Hepatic stellate cell (primary cell): ENCODE results near the gene ACTN1.

Source experiments
- DNase-seq: peaks from one replicate; pipeline ENCODE4 v3.0.0; 2011; ENCODE audit warnings: low spot score

The ACTN1 gene

DNA sequence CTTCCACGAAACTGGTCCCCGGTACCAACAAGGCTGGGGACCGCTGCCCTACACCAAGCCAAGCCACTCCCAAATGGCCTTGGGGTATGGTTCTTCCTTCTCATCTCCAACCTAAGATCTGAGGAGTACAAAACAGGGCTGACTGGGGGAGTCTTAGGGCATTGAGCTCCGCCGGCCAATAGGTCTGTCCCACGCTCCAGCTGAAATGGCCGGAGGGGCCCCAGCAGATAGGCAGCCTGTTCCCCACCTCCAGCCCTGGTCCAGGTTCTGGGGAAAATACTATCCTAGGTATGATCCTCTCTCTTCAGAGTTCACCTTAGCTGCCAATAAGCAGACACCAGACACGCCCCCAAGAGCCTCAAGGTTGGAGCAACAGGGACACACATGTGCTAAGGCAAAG is 90.2 kb downstream of the ACTN1 start:
- no peak for DNase-seq

GRCh38 chr14:68888025-68888850 is 90.9 kb downstream of the ACTN1 start:
- DNase-seq, result no peak

DNA sequence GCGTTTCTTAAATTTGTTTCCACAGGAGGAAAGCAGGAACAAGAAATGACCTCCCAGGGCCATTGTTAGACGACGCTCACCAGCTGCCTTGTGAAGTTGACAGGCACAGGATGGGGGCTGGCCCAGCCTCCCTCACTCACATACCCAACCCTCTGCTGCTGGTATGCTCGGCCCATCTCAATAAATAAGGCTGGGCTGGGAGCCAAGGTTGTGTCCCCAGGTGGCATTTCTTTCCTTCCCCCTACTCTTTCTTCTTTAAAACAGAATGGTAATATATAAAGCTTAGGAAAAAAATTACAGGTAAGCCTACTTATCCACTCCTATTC is 93.0 kb downstream of the ACTN1 start:
- DNase-seq, result no peak

- no peak for DNase-seq
Observed at GRCh38 chr14:68885226-68886108, 93.6 kb downstream of the ACTN1 start.

DNA sequence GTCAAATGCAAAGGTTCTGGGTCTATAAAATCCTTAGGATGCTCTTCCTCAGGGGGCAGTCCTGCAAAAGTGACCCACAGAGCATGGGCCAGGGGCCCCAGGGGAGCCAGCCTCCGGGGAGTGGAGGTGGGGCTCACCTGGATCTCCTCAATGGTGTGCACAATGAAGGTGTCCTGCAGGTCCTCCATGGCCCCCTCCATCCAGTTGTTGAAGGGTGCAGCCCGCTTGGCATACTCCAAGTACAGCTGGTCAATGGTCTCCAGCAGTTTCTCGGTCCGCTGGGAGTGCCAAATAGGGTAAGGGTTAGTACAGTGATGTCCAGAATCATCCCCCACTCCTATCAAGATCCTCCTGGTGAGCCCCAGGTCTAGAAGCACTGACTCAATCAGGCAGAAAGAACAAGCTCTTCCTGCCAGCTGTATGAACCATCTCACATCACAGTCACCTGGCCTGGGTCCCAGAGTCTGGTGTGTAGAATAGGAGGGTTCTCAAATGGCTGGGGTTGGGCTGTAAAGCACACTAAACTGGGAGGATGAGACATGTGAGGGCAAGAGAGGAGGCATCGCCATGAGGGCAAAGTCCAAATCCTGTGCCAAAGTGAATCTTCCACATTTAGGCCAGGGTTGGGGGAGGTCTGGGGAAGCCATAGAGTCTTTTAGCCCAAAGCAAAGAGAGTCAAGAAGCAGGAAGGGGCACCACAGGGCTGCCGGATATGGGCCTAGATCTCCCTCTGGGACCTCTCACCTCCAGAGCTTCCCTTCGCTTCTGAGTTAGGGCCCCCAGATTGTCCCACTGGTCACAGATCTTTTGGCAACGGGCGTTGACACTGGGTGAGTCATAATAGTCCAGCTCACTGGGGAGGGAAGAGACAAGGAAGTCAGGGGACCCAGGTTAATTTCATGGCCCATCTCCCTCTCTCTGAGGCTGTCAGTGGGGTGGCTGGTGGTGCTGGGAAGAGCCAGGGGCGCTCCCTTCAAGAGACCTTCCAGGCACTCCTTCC is 94.8 kb downstream of the ACTN1 start:
- peak; percentile 55 for DNase-seq

DNA sequence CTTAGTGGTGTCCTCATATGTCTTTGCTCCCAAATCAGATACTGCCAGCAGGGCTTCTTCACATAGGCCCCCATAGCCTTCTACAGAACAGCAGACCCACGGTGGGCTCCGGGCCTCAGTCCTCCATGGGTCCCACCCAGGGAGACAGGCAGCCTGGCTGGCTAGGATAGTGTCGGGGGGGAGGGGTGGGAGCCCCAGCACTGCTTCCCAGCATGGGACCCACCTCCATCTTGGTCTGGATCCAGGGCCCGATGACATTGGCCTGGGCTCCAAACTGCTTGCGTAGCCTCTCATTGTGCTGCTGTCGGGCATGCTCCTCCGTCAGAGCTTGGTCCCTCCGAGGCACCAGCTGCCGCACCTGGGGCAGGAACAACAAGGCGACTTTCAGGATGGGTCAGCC is 96.9 kb downstream of the ACTN1 start:
- DNase-seq, result no peak

DNA sequence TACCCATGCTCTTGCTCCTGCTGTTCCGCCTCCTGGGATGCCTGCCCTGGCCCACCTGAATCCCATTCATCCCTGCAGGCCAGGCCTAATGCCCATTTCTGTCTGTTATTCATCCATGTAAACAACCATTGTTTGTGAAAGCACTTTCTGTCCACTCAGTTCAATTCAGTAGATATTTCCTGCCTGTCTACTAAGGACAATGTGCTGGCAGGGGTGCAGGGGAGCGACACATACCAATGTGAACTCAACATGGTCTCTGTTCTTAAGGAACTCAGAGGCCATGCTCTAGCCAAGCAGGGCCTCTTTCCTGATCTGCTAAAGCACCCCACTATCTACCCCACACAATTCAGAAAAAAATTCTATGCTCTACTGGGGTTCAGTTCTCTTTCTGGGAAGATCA is 97.7 kb downstream of the ACTN1 start:
- DNase-seq, result no peak

DNA sequence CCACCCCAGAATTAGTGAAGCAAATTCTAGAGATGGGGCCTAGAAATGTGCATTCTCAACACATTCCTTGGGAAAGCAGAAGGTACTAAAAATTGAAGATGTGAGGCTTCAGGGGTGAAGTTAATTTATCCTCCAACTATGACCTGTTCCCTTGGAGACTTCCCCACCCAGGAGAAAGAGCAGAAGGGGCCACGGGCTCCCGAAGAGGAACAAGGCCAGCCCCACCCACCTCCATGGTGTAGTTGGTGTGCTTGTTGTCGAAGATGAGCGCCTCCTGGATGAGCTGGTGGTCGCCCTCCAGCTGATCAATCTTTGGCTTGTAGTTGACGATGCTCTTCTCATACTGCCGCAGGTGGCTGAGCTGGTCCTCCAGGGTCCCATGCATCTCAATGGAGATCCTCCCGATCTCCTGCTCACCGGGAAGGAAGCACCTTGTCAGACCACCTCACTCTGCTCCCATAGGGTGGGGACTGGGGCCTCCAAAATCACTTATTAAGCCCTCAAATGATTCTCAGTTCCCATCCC is 98.5 kb downstream of the ACTN1 start:
- DNase-seq, result no peak

GRCh38 chr14:68879841-68880575 is 99.1 kb downstream of the ACTN1 start:
- DNase-seq, result no peak

DNA sequence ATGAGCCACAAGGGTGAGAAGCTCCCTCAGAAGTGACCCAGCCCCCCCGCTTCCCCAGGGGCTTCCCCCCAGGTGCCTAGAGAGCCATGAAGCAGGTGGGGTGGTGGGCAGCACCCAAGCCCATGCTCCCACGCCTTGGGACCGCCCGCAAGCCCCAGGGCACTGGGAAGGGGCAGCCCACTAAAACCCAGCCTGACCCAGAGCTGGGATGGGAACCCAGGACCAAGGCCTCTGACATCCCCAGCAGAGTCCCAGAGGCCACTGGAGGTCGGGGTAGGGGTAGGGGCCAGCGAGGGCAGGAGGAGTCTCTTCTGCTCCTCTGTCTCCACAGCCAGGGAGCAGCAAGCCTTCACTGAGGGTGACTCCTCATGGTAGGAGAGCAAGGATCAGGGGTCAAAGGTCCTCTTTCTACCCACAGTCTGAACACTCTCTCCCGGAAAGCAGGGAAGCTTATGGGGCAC is 99.8 kb downstream of the ACTN1 start:
- no peak for DNase-seq

- DNase-seq, result no peak
Observed at GRCh38 chr14:68878908-68879307, 100.2 kb downstream of the ACTN1 start.

DNA sequence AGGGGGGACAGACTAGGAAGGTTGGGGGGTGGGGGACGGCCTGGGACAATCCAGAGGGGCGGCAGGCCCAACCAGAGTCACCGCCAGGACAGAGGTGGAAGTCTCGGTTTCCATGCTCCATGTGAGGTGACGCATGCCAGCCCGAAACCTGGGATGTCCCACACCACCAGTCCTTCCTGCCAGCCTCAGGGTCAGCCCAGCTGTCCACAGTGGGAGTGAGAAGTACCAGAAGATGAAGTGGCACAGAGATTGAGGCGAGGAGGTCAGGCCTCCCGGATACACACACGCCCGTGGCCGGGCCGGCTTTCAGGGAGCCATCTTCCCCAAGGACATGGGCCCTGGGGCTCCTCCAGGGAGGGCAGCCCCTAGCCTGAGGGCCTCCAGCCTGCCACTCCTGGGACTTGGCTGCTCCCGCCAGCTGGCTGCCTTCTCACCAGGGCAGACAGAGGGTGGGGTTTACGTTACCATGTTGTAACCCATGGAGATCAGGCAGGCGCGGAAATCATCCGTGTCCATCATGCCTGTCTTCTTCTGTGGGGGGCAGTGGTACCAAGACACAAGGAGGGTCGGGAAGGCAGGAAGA is 101.0 kb downstream of the ACTN1 start:
- DNase-seq, result no peak

DNA sequence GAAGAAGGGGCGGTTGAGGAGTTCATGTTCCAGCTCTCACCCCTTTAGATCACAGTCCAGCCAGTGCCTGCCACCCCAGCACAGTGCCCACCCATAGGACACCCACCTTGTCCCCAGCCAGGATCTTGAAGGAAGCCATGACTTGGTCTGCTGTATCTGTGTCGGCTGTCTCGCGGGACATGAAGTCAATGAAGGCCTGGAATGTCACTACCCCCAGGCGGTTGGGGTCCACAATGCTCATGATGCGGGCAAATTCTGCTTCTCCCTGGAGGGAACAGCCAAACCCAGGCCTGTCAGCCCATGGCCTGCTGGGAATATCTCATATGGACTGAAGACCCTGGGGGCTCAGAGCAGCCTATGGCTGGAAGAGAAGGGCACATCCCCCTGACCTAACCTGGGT is 102.1 kb downstream of the ACTN1 start:
- no peak for DNase-seq

DNA sequence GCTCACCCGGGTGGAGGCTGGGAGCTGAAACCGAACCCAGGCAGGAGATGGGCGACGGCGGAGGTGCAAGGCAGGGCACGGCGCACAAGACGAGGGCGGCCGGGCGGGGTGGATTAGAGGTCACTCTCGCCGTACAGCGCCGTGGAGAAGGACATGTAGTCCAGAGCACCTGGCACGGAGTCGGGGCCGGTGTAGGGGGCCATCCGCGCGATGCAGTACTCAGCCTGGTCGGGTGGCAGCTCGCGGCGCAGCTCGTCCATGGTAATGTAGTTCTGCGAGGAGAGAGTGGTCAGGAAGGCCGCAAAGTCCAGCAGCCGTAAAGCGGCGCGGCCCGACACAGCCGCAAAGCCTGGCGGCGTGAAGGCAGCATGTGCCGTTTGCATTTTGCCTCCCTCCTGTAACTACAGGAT is 104.4 kb downstream of the ACTN1 start:
- DNase-seq, result no peak

- no peak for DNase-seq
Observed at GRCh38 chr14:68873376-68873775, 105.7 kb downstream of the ACTN1 start.

DNA sequence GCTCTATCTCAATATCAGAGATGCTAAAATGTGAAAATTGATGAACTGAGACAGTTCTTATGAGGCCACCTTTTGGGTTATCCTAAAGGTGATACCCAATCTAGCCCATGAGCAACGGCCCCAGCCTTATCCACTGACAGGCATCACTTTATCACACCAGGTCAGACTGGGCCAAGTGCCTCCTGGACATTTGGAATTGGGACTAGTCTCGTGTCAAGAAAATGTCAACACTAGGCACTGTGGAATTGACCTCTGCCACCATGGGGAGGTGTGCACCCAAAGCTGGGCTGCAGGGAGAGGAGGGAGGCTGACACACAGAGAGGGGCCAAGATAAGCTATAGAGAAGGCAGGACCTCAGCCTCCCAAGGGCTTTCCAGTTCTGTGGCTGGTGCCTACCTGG is 107.7 kb downstream of the ACTN1 start:
- DNase-seq, result no peak

DNA sequence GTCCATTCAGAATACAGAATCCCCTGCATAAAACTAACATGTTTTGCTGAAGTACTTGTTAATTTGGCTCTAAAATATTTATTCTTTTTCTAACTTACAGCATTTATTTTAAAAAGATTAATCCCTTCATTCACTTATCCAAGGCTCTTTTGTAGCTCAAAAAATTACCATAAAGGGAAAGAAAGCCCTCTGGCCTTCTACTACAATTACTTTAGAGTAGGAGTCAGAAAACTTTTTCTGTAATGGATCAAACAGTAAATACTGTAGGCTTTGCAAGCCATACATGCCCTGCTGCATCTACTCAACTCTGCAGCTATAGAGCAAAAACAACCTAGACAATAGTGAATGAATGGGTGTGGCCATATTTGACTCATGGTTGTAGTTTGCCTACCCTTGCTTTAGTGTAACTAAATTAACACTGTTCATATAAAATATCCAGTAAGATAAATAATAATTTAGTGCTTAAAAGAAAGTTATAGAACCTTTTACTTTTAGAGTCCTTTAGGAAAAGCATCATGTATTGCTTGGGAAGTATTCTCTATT is 112.0 kb downstream of the ACTN1 start:
- no peak for DNase-seq

DNA sequence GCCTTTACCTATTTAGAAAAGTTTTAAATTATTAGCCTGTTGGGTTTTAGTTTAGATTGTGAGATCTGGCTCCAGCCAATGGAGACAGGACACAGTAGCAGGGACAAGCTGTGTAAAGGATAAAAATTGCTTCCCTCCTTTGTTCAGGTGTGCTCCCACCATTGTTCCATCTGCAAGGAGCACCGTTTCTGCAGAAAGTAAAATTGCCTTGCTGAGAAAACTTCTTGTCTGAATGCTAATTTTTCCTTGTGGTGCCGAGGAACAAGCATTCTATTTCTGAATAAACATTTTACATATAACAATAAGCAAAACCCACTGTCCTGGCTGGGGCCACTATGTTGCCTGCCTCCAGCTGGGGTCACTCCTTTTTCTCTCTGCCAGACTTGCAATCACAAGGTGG is 113.6 kb downstream of the ACTN1 start:
- no peak for DNase-seq

DNA sequence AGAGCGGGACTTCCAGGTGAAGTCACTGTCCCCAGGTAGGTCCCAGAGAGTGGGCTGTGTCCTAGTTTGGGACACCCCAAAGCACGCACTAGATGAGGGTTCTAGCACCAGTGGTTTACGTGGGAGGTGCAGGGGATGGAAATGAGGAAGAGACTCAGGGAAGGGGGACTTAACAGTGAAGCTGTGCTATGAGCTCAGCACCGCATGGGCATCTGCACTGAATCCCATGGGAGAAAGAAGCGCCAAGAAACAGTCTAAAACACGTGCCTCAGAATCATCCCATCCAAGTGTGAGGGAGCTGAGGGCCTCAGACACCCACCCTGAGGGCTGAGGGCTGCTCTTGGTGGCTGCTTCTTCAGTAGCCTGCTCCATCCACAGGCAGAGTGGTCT is 114.7 kb downstream of the ACTN1 start:
- no peak for DNase-seq

- DNase-seq, result no peak
Observed at GRCh38 chr14:68863610-68864360, 115.3 kb downstream of the ACTN1 start.
